HepG2 (cell line): ENCODE measurements around the gene OTOG. TPM values are rescaled to one million over a fixed set of nuclear protein-coding genes. Genes with fewer than 3 reads are reported as not detected.

Experiments
- ATAC-seq: fragments of 200-7000 bp; cut with Tn5 transposase; 3 replicates; pipeline ENCODE4 v1.9.1; 2020; ENCODE audit warnings: mild to moderate bottlenecking, moderate library complexity
- BruUV-seq: library from RNA; stranded (reverse); fragments of 400-500 nt; replicated peaks from 2 replicates; lab custom pipeline; 2021; lab: Mats Ljungman, UMichigan
- CTCF ChIA-PET: fragments of 300-600 bp; formaldehyde crosslinking; extraction: SDS; loops from one replicate; lab custom pipeline; 2021; ENCODE audit warnings: low total read pairs, inconsistent platforms, low intra/inter-chr PET ratio; lab: Yijun Ruan, JAX
- POLR2A ChIA-PET: fragments of 350-600 bp; sonication (Branson Sonifier 250); formaldehyde crosslinking; loops from one replicate; lab custom pipeline; 2020; ENCODE audit warnings: antibody characterized with exemption, inconsistent platforms; lab: Yijun Ruan, JAX
- DNase-seq: peaks from one replicate; pipeline ENCODE4 v3.0.0-alpha.2; 2015; ENCODE audit warnings: low spot score
- FAIRE-seq: peaks from 3 replicates; lab custom pipeline; 2011; peaks lifted over from hg19 to GRCh38; lab: Jason Lieb, UNC
- H2AFZ ChIP-seq: one replicate; pipeline ENCODE4 v1.6.1; 2011; ENCODE audit warnings: low read length, inconsistent platforms
- H3K27ac ChIP-seq: fragments of 300-600 bp; 3 replicates; pipeline ENCODE4 v1.8.0; 2011; ENCODE audit warnings: mixed run types, mild to moderate bottlenecking, mixed read lengths, low read length, inconsistent platforms; ENCODE audit not compliant: insufficient read depth; ENCODE audit errors: extremely low read length
- H3K27me3 ChIP-seq, 2 experiments: fragments of 200-600 bp in 1 of 2; 2 replicates in 1 of 2; 3 replicates in 1 of 2; pipeline versions ENCODE4 v1.6.0 to v1.8.0; 2011; ENCODE audit warnings: low read length in 2 of 2, mild to moderate bottlenecking in 2 of 2, moderate library complexity in 2 of 2, inconsistent platforms in 1 of 2; ENCODE audit not compliant: insufficient read depth in 2 of 2, control insufficient read depth in 1 of 2
- H3K36me3 ChIP-seq, 2 experiments: fragments of 200-600 bp in 1 of 2; replicated peaks in 1 of 2; 2 replicates in 1 of 2; 3 replicates in 1 of 2; pipeline versions ENCODE4 v1.5.1 to v1.8.0; 2011; ENCODE audit warnings: low read length in 2 of 2, inconsistent platforms in 1 of 2; ENCODE audit not compliant: insufficient read depth in 2 of 2, control insufficient read depth in 1 of 2
- H3K4me1 ChIP-seq: 2 replicates; pipeline ENCODE4 v1.5.1; 2012; ENCODE audit warnings: low read length, inconsistent platforms; ENCODE audit not compliant: insufficient read depth
- H3K4me2 ChIP-seq: 2 replicates; pipeline ENCODE4 v1.6.0; 2011; ENCODE audit warnings: low read depth, low read length, inconsistent platforms
- H3K4me3 ChIP-seq, 3 experiments: fragments of 200-600 bp in 1 of 3; sonication (generic), shearing (Covaris generic) in 1 of 3; replicated peaks in 1 of 3; 2 replicates each; pipeline ENCODE4 v1.5.1; 2011 to 2016; ENCODE audit warnings: low read length in 3 of 3, inconsistent platforms in 2 of 3, low read depth in 2 of 3, mild to moderate bottlenecking in 2 of 3, control low read depth in 1 of 3, mixed read lengths in 1 of 3; ENCODE audit not compliant: insufficient read depth in 1 of 3
- H3K79me2 ChIP-seq: one replicate; pipeline ENCODE4 v1.6.1; 2011; ENCODE audit warnings: low read length, inconsistent platforms; ENCODE audit not compliant: insufficient read depth
- H3K9ac ChIP-seq: 2 replicates; pipeline ENCODE4 v1.6.0; 2011; ENCODE audit warnings: mild to moderate bottlenecking, low read depth, low read length, inconsistent platforms; ENCODE audit not compliant: insufficient read depth
- H3K9me3 ChIP-seq: 2 replicates; pipeline ENCODE4 v1.5.1; 2012; ENCODE audit warnings: mild to moderate bottlenecking, low read length
- H4K20me1 ChIP-seq: 2 replicates; pipeline ENCODE4 v1.6.0; 2011; ENCODE audit warnings: inconsistent platforms, mild to moderate bottlenecking, low read length, moderate library complexity; ENCODE audit not compliant: insufficient read depth
- ELF1 ChIP-seq: sonication (generic); formaldehyde crosslinking; IDR thresholded peaks from 2 replicates; pipeline ENCODE4 v1.4.0; 2020; ENCODE audit warnings: missing genetic modification reagents
- FOXO1 ChIP-seq: sonication (generic); formaldehyde crosslinking; IDR thresholded peaks from 2 replicates; pipeline ENCODE4 v1.4.0; 2020; ENCODE audit warnings: missing genetic modification reagents
- NFRKB ChIP-seq: fragments of 450-650 bp; IDR thresholded peaks from 2 replicates; pipeline ENCODE4 v1.6.1; 2017
- SMAD3 ChIP-seq: sonication (generic); formaldehyde crosslinking; IDR thresholded peaks from 2 replicates; pipeline ENCODE4 v1.4.0; 2020; ENCODE audit warnings: missing genetic modification reagents
- TBL1XR1 ChIP-seq: fragments of 150-350 bp; IDR thresholded peaks from 2 replicates; pipeline ENCODE4 v1.6.1; 2014; ENCODE audit warnings: borderline replicate concordance, low read length; ENCODE audit not compliant: partially characterized antibody
- ZNF180 ChIP-seq: sonication (generic); formaldehyde crosslinking; IDR thresholded peaks from 2 replicates; pipeline ENCODE4 v1.4.0; 2020; ENCODE audit warnings: low read depth, missing genetic modification reagents, borderline replicate concordance
- WGBS: methylation state at CpG from one replicate; pipeline ENCODE4 v1.1.6; 2017; ENCODE audit warnings: low lambda C conversion rate; 5-methylcytosine and 5-hydroxymethylcytosine counted together
- in situ Hi-C: cut with HindIII; loops from 2 replicates; pipeline ENCODE4 v1.10.0; 2017; ENCODE audit warnings: low pct_unique_long_range_greater_than_20kb; ENCODE audit not compliant: extremely low pct_ligation_motif_present
- intact Hi-C: fragments of 100-400 bp; cut with micrococcal nuclease; formaldehyde crosslinking; loops from one replicate; pipeline ENCODE4 v1.10.0; 2022; ENCODE audit not compliant: unreplicated experiment
- polyA plus RNA-seq, 8 experiments: library from polyadenylated mRNA; depleted of rRNA in 3 of 8; stranded (reverse) in 7 of 8; unstranded in 1 of 8; fragments of >200 nt; fragmentation: Illumina TruSeq in 4 of 8; extraction: Trizol in 4 of 8; gene quantifications; 2 replicates each; pipeline versions ENCODE4 v1.2.1 to v1.2.3, GENCODE V29; 2011 to 2016; ENCODE audit warnings: low read depth in 4 of 8, missing spikeins in 1 of 8, mixed read lengths in 1 of 8; ENCODE audit not compliant: insufficient read depth in 1 of 8
- total RNA-seq, 5 experiments: library from RNA; depleted of rRNA; stranded (reverse); fragments of >200 nt; fragmentation: Illumina TruSeq; extraction: Trizol; gene quantifications; 2 replicates each; pipeline ENCODE4 v1.2.3, GENCODE V29; 2016; ENCODE audit warnings: low read depth in 1 of 5
- TF ChIP-seq, protein P1 (sequence below): fragments of 450-650 bp; IDR thresholded peaks from 2 replicates; pipeline ENCODE4 v1.6.1; 2016
- TF ChIP-seq, protein P2 (sequence below): sonication (generic); formaldehyde crosslinking; IDR thresholded peaks from 2 replicates; pipeline ENCODE4 v1.4.0; 2020; ENCODE audit warnings: mild to moderate bottlenecking, missing genetic modification reagents
- TF ChIP-seq, protein P3 (sequence below): sonication (generic); formaldehyde crosslinking; IDR thresholded peaks from 2 replicates; pipeline ENCODE4 v1.4.0; 2020; ENCODE audit warnings: missing genetic modification reagents
- TF ChIP-seq, protein P4 (sequence below): sonication (generic); formaldehyde crosslinking; IDR thresholded peaks from 2 replicates; pipeline ENCODE4 v1.5.0; 2020; ENCODE audit warnings: missing genetic modification reagents, mild to moderate bottlenecking, borderline replicate concordance
- TF ChIP-seq, protein P5 (sequence below): sonication (generic); formaldehyde crosslinking; IDR thresholded peaks from 2 replicates; pipeline ENCODE4 v1.5.0; 2020; ENCODE audit warnings: missing genetic modification reagents
- TF ChIP-seq, protein P6 (sequence below): sonication (generic); formaldehyde crosslinking; IDR thresholded peaks from 2 replicates; pipeline ENCODE4; 2020; ENCODE audit warnings: missing genetic modification reagents, mild to moderate bottlenecking, borderline replicate concordance

Gene OTOG
- total and polyA plus RNA-seq, 2 of the 13 experiments (the other 11 are each of a cell fraction or from before 2014, with no cell fraction given) = not detected

DNA sequence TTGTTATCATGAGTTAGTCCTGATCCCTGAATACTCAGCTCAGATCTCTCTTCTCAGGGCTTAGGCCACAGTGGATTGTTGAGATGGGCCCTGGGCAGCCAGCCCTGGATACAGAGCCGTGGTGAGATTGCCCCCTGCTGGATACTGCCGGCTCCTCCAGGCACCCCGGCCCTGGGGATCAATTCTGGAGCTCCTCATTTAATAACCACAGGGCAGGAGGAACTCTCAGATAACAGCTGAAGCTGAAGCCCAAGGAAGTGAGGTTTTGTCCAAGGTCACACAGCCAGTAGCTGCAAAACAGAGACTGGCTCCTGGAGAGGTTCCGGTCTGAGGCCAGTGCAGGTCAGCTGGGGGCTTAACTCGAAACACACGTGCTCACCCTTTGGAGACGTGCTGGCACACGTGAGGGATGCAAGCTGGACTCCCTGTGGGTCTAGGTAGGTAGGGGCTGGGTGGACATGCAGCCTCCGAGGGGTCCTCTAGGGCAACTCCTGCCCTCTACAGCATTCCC is 18.8 kb upstream of the OTOG start (continued):
- TF ChIP-seq, protein P1, sequence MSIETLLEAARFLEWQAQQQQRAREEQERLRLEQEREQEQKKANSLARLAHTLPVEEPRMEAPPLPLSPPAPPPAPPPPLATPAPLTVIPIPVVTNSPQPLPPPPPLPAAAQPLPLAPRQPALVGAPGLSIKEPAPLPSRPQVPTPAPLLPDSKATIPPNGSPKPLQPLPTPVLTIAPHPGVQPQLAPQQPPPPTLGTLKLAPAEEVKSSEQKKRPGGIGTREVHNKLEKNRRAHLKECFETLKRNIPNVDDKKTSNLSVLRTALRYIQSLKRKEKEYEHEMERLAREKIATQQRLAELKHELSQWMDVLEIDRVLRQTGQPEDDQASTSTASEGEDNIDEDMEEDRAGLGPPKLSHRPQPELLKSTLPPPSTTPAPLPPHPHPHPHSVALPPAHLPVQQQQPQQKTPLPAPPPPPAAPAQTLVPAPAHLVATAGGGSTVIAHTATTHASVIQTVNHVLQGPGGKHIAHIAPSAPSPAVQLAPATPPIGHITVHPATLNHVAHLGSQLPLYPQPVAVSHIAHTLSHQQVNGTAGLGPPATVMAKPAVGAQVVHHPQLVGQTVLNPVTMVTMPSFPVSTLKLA = 0 out of 2 replicates have a peak, but pooled peaks have one; percentile 17
- TF ChIP-seq, protein P2, sequence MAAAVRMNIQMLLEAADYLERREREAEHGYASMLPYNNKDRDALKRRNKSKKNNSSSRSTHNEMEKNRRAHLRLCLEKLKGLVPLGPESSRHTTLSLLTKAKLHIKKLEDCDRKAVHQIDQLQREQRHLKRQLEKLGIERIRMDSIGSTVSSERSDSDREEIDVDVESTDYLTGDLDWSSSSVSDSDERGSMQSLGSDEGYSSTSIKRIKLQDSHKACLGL (CRISPR knock-in tag) = no peak

DNA sequence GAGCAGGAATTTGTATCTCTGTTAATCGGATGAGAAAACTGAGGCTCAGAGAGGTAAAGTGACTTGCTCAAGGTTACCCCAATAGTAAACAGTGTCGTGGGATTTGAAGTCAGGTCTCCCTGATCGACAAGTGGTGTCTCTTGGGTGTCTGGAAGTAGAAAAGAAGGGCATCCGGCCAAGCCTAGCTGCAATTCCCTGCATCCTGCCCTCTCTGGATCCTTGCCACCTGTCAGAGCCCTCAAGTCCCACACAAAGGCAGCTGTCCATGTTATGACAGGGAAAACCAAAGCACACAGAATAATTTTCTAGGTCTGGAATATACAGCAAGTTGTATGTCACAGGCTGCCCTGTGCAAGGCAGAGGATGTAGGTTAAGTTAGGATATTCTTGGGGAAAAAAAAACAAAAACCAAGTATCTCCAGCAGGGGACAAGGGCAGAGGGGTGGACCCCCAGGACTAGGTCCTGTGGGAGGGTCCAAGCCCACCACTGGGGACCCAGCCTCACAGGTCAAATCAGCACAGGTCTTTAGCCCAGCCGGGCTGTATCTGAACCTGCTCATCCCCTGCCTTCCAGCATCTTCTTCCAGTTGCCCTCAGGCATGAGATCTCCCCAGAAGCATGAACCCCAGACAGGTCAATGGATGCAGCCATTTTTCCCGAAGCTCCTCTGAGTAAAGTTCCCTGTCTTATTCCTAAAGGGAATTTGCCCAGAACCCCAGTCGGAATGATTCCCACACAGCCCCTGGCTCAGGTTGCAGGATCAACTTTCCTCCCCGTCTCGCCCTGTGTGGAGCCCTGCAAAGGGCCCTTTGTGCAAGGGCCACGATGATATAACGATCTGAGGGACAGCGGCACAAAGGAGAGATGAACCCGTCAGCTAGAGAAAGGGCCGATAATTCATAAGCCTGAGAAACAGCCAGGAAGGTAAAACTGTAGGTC is 17.9 kb upstream of the OTOG start:
- no peak overlapping the region for H3K4me2 ChIP-seq
- 56% methylated on average over 14 of the region's 14 CpGs for WGBS
- no peak overlapping the region for H3K9ac ChIP-seq
- no peak overlapping the region for H3K27ac ChIP-seq
- H3K4me3 ChIP-seq = no peak overlapping the region
- H3K79me2 ChIP-seq = no peaks in the 10 kb centered on the region
- BruUV-seq = no TSS peak
- H3K36me3 ChIP-seq = no peaks in the 10 kb centered on the region
- no peak for FAIRE-seq
- ChIA-PET POLR2A (no interaction called here), CTCF (interaction anchor here (1.4 to 2.3 kb wide), 3 partner anchors 142 to 299 kb away, joined by 3 to 13 read pairs (median 11); no protein-coding TSS in a partner anchor)
- no peak overlapping the region for H2AFZ ChIP-seq
- intact Hi-C loops = loop anchor here (1.0 kb wide), 1 partner anchor 143 kb away; no protein-coding TSS in a partner anchor
- no peaks in the 10 kb centered on the region for H3K9me3 ChIP-seq
- H3K4me1 ChIP-seq = peaks cover 28% of the 10 kb centered on the region
- no peak for DNase-seq
- no peaks in the 10 kb centered on the region for H4K20me1 ChIP-seq
- ATAC-seq = no peak
- H3K27me3 ChIP-seq = peaks cover 0 to 28% of the 10 kb centered on the region in 2 experiments; a peak in 4 of 5 replicates
- in situ Hi-C loops = no loop called here
- no peak for TF ChIP-seq SMAD3 (CRISPR knock-in tag)
- no peak for TF ChIP-seq TBL1XR1
- TF ChIP-seq, protein P3, sequence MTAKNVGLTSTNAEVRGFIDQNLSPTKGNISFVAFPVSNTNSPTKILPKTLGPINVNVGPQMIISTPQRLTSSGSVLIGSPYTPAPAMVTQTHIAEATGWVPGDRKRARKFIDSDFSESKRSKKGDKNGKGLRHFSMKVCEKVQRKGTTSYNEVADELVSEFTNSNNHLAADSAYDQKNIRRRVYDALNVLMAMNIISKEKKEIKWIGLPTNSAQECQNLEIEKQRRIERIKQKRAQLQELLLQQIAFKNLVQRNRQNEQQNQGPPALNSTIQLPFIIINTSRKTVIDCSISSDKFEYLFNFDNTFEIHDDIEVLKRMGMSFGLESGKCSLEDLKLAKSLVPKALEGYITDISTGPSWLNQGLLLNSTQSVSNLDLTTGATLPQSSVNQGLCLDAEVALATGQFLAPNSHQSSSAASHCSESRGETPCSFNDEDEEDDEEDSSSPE (CRISPR knock-in tag) = no peak
- TF ChIP-seq, protein P4, sequence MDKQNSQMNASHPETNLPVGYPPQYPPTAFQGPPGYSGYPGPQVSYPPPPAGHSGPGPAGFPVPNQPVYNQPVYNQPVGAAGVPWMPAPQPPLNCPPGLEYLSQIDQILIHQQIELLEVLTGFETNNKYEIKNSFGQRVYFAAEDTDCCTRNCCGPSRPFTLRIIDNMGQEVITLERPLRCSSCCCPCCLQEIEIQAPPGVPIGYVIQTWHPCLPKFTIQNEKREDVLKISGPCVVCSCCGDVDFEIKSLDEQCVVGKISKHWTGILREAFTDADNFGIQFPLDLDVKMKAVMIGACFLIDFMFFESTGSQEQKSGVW (CRISPR knock-in tag) = no peak
- TF ChIP-seq ELF1 (CRISPR knock-in tag) = no peak
- TF ChIP-seq NFRKB = no peak
- no peak for TF ChIP-seq ZNF180 (CRISPR knock-in tag)
- TF ChIP-seq, protein P5, sequence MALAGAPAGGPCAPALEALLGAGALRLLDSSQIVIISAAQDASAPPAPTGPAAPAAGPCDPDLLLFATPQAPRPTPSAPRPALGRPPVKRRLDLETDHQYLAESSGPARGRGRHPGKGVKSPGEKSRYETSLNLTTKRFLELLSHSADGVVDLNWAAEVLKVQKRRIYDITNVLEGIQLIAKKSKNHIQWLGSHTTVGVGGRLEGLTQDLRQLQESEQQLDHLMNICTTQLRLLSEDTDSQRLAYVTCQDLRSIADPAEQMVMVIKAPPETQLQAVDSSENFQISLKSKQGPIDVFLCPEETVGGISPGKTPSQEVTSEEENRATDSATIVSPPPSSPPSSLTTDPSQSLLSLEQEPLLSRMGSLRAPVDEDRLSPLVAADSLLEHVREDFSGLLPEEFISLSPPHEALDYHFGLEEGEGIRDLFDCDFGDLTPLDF = no peak
- TF ChIP-seq, protein P6, sequence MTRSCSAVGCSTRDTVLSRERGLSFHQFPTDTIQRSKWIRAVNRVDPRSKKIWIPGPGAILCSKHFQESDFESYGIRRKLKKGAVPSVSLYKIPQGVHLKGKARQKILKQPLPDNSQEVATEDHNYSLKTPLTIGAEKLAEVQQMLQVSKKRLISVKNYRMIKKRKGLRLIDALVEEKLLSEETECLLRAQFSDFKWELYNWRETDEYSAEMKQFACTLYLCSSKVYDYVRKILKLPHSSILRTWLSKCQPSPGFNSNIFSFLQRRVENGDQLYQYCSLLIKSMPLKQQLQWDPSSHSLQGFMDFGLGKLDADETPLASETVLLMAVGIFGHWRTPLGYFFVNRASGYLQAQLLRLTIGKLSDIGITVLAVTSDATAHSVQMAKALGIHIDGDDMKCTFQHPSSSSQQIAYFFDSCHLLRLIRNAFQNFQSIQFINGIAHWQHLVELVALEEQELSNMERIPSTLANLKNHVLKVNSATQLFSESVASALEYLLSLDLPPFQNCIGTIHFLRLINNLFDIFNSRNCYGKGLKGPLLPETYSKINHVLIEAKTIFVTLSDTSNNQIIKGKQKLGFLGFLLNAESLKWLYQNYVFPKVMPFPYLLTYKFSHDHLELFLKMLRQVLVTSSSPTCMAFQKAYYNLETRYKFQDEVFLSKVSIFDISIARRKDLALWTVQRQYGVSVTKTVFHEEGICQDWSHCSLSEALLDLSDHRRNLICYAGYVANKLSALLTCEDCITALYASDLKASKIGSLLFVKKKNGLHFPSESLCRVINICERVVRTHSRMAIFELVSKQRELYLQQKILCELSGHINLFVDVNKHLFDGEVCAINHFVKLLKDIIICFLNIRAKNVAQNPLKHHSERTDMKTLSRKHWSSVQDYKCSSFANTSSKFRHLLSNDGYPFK = no peak
- no peak for TF ChIP-seq FOXO1 (CRISPR knock-in tag)
